ENCODE measurements around the gene GTF3C1.

GRCh38 chr16:27508476-27508875, 41.2 kb downstream of the GTF3C1 start:
- no peak for TF ChIP-seq SIN3A (IDR thresholded peaks at IDR 0.05; ENCODE audit: borderline replicate concordance, insufficient read depth, low read length)
- TF ChIP-seq POLR2AphosphoS5 (IDR thresholded peaks at IDR 0.05; ENCODE audit: low read depth, low read length), result no peak
- no peak for TF ChIP-seq TAF1 (IDR thresholded peaks at IDR 0.05; ENCODE audit: borderline replicate concordance, insufficient read depth, low read length)
- no peak for TF ChIP-seq REST (IDR thresholded peaks at IDR 0.05; ENCODE audit: insufficient read depth in 1 of 2, low read depth in 2 of 2, low read length in 2 of 2)
- TF ChIP-seq FOXP2 (optimal IDR thresholded peaks at IDR 0.05; ENCODE audit: borderline replicate concordance, extremely low read depth, extremely low read length, insufficient read depth), result no peak

Measured in PFSK-1 (cell line).